B cell (primary cell): ENCODE measurements around the gene FHIT.

Experiments used
- EZH2 ChIP-seq: IDR thresholded peaks from 2 replicates; pipeline ENCODE4 v1.6.1; 2012; ENCODE audit warnings: borderline replicate concordance, low read depth, mild to moderate bottlenecking, moderate library complexity, low read length; ENCODE audit not compliant: insufficient read depth, poor library complexity, severe bottlenecking
- TF ChIP-seq, protein P1 (sequence below): fragments of 200-600 bp; IDR thresholded peaks from one replicate; pipeline ENCODE4 v1.8.0; 2022; ENCODE audit warnings: antibody characterized with exemption, mild to moderate bottlenecking

- TF ChIP-seq, protein P1, sequence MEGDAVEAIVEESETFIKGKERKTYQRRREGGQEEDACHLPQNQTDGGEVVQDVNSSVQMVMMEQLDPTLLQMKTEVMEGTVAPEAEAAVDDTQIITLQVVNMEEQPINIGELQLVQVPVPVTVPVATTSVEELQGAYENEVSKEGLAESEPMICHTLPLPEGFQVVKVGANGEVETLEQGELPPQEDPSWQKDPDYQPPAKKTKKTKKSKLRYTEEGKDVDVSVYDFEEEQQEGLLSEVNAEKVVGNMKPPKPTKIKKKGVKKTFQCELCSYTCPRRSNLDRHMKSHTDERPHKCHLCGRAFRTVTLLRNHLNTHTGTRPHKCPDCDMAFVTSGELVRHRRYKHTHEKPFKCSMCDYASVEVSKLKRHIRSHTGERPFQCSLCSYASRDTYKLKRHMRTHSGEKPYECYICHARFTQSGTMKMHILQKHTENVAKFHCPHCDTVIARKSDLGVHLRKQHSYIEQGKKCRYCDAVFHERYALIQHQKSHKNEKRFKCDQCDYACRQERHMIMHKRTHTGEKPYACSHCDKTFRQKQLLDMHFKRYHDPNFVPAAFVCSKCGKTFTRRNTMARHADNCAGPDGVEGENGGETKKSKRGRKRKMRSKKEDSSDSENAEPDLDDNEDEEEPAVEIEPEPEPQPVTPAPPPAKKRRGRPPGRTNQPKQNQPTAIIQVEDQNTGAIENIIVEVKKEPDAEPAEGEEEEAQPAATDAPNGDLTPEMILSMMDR: no peak
- no peak for TF ChIP-seq EZH2
Measured at GRCh38 chr3:60013241-60013640, 1238.0 kb downstream of the FHIT start.
